ENCODE results near the gene BTF3L4.
"Not testable (repeated sequence)": the region's sequence is repeated elsewhere in the genome, so short reads cannot be mapped to it uniquely, and the experiment has no call there.

BTF3L4 gene

GRCh38 chr1:52056163-52056936, at the start of gene BTF3L4:
Gene BTF3L4 (plus strand): TSS chr1:52056295. CDS start chr1:52059848, 3,553 bp downstream.
- DNase-seq = peak; percentile 93

GRCh38 chr1:52007215-52008002, 48.7 kb upstream of the BTF3L4 start:
- DNase-seq = no peak

GRCh38 chr1:52008071-52008809, 47.9 kb upstream of the BTF3L4 start:
- no peak for DNase-seq

- no peak for DNase-seq
These were observed 34.0 kb upstream of the BTF3L4 start for GRCh38 chr1:52022133-52022532.

- DNase-seq = no peak
These were observed 29.8 kb upstream of the BTF3L4 start for GRCh38 chr1:52026278-52026677.

- DNase-seq = no peak
These were observed 27.8 kb upstream of the BTF3L4 start for GRCh38 chr1:52028328-52028727.

GRCh38 chr1:52028839-52029238, 27.3 kb upstream of the BTF3L4 start:
- not testable (repeated sequence) for DNase-seq

GRCh38 chr1:52032124-52032784, 23.8 kb upstream of the BTF3L4 start:
- no peak for DNase-seq

GRCh38 chr1:52032785-52033131, 23.3 kb upstream of the BTF3L4 start:
- DNase-seq = peak; percentile 66

- peak; percentile 91 for DNase-seq
These were observed 22.7 kb upstream of the BTF3L4 start, which contains the start of gene KTI12 for GRCh38 chr1:52033190-52034049. Gene KTI12 (minus strand): TSS chr1:52033810. CDS start chr1:52033761, 49 bp downstream.

- DNase-seq = no peak
These were observed 22.1 kb upstream of the BTF3L4 start for GRCh38 chr1:52034050-52034384.

- DNase-seq = peak; percentile 28
These were observed 18.7 kb upstream of the BTF3L4 start for GRCh38 chr1:52037402-52037814.

- DNase-seq = no peak
These were observed 18.2 kb upstream of the BTF3L4 start for GRCh38 chr1:52037909-52038308.

- no peak for DNase-seq
These were observed 14.4 kb upstream of the BTF3L4 start for GRCh38 chr1:52041551-52042185.

GRCh38 chr1:52045236-52045635, 10.9 kb upstream of the BTF3L4 start:
- no peak for DNase-seq

GRCh38 chr1:52045666-52046195, 10.4 kb upstream of the BTF3L4 start:
- not testable (repeated sequence) for DNase-seq

- not testable (repeated sequence) for DNase-seq
These were observed 6.8 kb upstream of the BTF3L4 start for GRCh38 chr1:52049337-52049736.

- no peak for DNase-seq
These were observed 2.2 kb upstream of the BTF3L4 start for GRCh38 chr1:52053862-52054261.

GRCh38 chr1:52054496-52055065, 1.5 kb upstream of the BTF3L4 start:
- no peak for DNase-seq

GRCh38 chr1:52055066-52055865, 829 bp upstream of the BTF3L4 start, which contains the start of gene TXNDC12:
Gene TXNDC12 (minus strand): TSS chr1:52055191. CDS start chr1:52055096, 95 bp downstream.
- peak; percentile 95 for DNase-seq

All from EL (cell line).